HG03066 (cell line): ENCODE data around the gene CELA2A.
"Not testable (repeated sequence)": the region's sequence is repeated elsewhere in the genome, so short reads cannot be mapped to it uniquely, and the experiment has no call there.

Source experiments
- ATAC-seq: cut with Tn5 transposase; IDR thresholded peaks from one replicate; pipeline ENCODE4 v1.9.1; 2021; ENCODE audit warnings: low read depth; ENCODE audit not compliant: unreplicated experiment

CELA2A gene

GRCh38 chr1:15424146-15424667 lies 32.3 kb upstream of the CELA2A start:
- no peak for ATAC-seq

- ATAC-seq = no peak
Observed at GRCh38 chr1:15424981-15425380, 31.6 kb upstream of the CELA2A start.

GRCh38 chr1:15425521-15425920 lies 31.0 kb upstream of the CELA2A start:
- ATAC-seq = no peak

GRCh38 chr1:15425958-15426357 lies 30.6 kb upstream of the CELA2A start:
- ATAC-seq = no peak

- no peak for ATAC-seq
Observed at GRCh38 chr1:15426492-15427279, 29.8 kb upstream of the CELA2A start.

GRCh38 chr1:15427280-15427666 lies 29.3 kb upstream of the CELA2A start:
- no peak for ATAC-seq

GRCh38 chr1:15428252-15428651 lies 28.3 kb upstream of the CELA2A start:
- not testable (repeated sequence) for ATAC-seq

- no peak for ATAC-seq
Observed at GRCh38 chr1:15428815-15429435, 27.6 kb upstream of the CELA2A start.

- ATAC-seq = no peak
Observed at GRCh38 chr1:15429701-15430149, 26.8 kb upstream of the CELA2A start.

GRCh38 chr1:15430787-15431570 lies 25.6 kb upstream of the CELA2A start:
- no peak for ATAC-seq

- no peak for ATAC-seq
Observed at GRCh38 chr1:15431571-15431948, 25.0 kb upstream of the CELA2A start.

- no peak for ATAC-seq
Observed at GRCh38 chr1:15432324-15432723, 24.2 kb upstream of the CELA2A start.

GRCh38 chr1:15433471-15433870 lies 23.1 kb upstream of the CELA2A start:
- no peak for ATAC-seq

- ATAC-seq = not testable (repeated sequence)
Observed at GRCh38 chr1:15434739-15435138, 21.8 kb upstream of the CELA2A start.

GRCh38 chr1:15435239-15436077 lies 21.1 kb upstream of the CELA2A start:
- ATAC-seq = no peak

GRCh38 chr1:15436881-15437442 lies 19.6 kb upstream of the CELA2A start:
- ATAC-seq = no peak

- no peak for ATAC-seq
Observed at GRCh38 chr1:15439325-15439724, 17.2 kb upstream of the CELA2A start.

- no peak for ATAC-seq
Observed at GRCh38 chr1:15440357-15440756, 16.2 kb upstream of the CELA2A start.

GRCh38 chr1:15441247-15441646 lies 15.3 kb upstream of the CELA2A start:
- ATAC-seq = no peak

GRCh38 chr1:15442119-15442518 lies 14.4 kb upstream of the CELA2A start:
- no peak for ATAC-seq
